Stimulated activated CD8-positive, alpha-beta memory T cell treated with anti-CD3 and anti-CD28 coated beads, Interleukin-15, amount 100 ng/mL, for 1 hour (primary cell): ENCODE measurements around the gene ZBTB16.

Experiments
- DNase-seq: peaks from one replicate; pipeline ENCODE4 v3.0.0-alpha.2; 2020; ENCODE audit warnings: low read depth

ZBTB16 gene

GRCh38 chr11:114083391-114084252 is 24.1 kb downstream of the ZBTB16 start:
- no peak for DNase-seq

DNA sequence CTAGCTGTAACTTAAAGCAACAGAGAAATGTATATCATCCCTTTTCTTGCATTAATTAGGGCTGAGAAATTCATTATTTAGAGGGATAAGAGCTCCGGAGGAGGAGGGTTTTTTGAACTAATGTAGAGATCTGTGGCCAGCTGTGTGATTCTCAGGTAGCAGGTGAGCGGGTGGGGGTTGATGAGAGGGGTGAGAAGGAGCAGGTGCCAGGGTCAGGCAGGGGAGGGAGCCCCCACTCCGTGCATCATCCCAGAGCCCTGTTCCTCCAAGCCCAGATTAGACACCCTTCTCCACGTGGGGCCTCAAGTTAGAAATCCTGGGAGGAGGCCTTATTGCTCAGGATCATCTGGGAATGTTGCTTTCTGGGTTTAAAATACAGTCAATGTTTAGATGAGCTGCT is 24.9 kb downstream of the ZBTB16 start:
- no peak for DNase-seq

DNA sequence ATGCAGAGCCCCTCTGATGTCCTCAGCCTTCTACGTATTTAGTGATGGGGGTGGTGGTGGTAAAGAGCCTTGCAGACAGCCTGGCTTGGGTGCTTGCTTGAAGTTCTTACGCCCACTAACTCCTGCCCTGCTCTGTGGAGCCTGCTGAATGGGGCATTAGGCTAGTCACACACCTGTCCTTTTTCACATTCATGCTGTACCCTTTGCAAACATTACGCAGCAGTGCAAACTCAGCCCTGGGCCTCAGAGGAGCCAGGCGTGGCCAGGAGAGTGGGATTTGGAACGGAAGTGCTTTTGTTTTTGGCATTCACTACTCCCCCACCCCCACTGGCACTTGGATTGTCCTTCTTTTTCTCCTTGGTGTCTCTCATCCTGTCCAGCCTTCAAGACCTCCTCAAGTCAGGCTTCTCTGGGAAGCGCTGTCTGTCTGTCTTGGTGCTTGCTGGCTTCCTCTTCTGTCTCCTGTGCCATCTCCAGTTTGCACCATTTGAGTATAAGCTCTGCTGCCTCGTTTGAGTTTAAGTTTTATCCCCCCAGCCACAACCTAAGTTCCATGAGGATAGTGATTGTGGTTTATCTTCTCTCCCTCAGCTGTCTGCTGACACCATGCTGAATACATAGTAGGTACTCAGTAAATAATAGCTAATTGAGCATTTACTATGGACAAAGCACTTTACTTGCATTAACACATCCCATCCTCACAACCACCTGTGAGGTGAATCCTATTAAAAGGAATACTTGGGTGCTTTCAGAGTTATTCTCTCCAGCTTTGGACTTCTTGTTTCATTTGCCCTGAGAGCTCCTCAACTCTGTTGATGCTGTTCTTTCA is 26.7 kb downstream of the ZBTB16 start:
- DNase-seq: no peak

DNA sequence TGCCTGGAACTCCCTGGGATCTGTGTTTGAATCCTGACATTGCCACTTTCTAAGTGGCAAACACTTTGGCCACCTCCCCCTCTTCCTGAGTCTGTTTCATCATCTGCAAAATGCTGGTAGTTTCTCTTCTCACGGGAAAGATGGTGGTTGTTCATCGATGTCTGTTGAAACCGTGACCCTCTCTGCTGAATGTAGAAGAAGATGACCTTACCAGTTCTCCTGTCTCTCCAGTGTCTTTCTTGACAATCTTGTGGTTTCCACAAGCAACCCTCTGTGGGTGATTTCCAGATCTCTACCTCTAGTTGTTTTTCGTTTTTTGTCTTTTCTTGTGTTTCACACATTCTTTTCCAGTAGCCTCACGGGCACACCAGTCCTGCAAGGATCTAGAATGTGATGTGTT is 27.5 kb downstream of the ZBTB16 start:
- no peak for DNase-seq

GRCh38 chr11:114088216-114088615 is 28.7 kb downstream of the ZBTB16 start:
- no peak for DNase-seq

DNA sequence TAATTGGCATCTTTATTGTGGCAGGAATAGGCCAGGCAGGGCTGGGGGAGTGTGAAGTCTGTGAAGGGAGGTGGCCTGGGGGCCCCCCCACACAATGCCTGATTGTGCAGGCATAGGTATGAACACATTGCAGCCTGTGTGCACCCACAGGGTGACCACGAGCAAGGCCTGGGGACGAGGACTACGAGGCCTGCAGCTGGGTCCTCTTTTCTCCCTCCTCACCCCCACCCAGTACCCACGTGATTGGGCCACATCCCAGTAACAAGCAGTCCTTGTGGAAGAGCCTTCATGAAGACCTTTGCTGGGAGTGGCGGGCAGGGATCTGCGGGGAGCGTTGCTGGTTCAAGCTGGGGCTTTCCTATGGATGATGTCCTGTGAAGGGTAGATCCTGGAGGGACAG is 29.3 kb downstream of the ZBTB16 start:
- DNase-seq: no peak

GRCh38 chr11:114089748-114090147 is 30.2 kb downstream of the ZBTB16 start:
- DNase-seq: no peak

DNA sequence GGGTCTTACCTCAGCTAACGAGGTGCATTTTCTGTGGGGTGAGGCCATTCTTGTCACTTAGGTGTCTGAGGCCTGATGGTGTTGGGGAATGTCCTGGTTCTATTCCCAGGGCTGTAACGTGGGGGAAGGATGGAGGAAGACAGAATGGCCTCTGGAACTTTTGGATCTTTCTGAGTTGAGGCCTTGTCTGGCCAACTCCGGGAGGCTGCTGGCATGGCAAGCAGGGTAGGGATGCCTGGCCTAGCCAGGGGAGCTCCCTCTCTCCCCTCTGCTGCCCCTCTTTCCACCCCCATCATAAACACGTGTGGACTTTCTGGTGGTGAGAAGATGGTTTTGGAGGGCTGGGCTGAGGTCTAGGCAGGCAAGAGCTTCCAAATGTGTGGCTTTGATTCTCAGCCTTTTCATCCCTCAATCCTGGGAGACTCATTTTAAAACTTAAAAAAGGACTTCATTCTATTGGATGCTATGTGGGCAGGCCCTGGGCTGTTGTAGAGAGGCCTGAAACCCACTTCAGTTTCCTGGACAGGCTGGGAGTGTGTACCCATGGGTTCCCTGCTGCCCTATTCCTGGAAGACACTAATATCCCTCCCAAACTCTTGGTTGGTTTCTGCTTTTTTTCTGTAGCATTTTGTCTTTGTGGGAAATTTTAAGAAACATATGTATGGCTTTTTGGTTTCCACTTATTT is 30.9 kb downstream of the ZBTB16 start:
- DNase-seq: no peak

DNA sequence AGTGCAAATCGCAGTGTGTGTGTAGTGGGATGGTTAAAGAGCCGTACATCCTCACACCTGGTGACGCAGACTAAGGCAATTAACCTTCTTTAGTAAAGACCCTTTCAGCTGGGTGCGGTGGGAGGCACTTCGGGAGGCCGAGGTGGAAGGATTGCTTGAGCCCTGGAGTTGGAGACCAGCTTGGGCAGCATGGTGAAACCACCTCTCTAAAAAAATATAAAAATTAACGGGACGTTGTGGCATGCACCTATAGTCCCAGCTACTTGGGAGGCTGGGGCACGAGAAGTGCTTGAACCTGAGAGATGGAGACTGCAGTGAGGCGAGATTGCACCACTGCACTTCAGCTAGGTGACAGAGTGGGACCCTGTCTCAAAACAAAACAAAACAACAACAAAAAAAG is 31.5 kb downstream of the ZBTB16 start:
- no peak for DNase-seq

GRCh38 chr11:114091516-114092397 is 32.2 kb downstream of the ZBTB16 start:
- DNase-seq: no peak

GRCh38 chr11:114092478-114092877 is 33.0 kb downstream of the ZBTB16 start:
- no peak for DNase-seq

- no peak for DNase-seq
Observed at GRCh38 chr11:114092953-114093352, 33.4 kb downstream of the ZBTB16 start.

- DNase-seq: no peak
Observed at GRCh38 chr11:114094516-114094915, 35.0 kb downstream of the ZBTB16 start.

DNA sequence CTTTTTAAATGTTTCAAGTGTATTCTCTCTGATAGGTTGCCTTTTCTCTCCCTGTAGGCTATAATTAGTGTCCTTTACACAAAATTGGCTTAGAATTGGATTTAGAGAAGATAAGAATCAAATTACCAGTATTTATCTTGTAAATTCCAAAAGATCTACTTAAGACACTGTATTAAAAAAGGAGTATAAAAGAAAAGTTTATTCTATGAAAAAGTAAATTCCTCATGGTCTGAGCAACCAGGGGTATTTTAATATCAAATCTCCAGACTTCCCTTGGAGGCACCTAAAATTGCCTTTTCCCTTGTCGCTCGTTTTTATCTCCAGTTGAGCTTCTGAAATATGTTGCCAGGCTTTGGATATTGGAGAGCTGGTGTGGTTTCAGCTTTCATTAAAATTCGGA is 36.4 kb downstream of the ZBTB16 start:
- no peak for DNase-seq

GRCh38 chr11:114097832-114098231 is 38.3 kb downstream of the ZBTB16 start:
- DNase-seq: no peak

DNA sequence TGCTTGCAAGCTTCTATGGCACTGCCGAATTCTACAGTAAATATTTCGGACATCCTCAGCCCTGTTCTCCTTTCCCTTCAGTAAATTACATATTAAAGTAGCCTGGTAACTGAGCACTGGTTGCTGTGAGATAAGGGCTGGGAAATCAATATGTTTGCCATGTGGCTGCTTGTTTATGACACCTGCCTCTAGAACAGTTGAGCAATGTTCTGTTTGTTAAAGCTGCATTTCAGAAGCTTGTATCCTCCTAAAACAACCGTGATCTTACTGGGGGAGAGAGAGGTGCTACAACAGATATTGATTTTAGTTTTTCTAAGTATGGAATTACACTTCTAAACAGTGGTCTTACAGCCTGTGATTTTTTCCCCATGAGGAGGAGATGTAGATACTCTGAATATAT is 39.4 kb downstream of the ZBTB16 start:
- DNase-seq: no peak

- no peak for DNase-seq
Observed at GRCh38 chr11:114099392-114100178, 40.1 kb downstream of the ZBTB16 start.

DNA sequence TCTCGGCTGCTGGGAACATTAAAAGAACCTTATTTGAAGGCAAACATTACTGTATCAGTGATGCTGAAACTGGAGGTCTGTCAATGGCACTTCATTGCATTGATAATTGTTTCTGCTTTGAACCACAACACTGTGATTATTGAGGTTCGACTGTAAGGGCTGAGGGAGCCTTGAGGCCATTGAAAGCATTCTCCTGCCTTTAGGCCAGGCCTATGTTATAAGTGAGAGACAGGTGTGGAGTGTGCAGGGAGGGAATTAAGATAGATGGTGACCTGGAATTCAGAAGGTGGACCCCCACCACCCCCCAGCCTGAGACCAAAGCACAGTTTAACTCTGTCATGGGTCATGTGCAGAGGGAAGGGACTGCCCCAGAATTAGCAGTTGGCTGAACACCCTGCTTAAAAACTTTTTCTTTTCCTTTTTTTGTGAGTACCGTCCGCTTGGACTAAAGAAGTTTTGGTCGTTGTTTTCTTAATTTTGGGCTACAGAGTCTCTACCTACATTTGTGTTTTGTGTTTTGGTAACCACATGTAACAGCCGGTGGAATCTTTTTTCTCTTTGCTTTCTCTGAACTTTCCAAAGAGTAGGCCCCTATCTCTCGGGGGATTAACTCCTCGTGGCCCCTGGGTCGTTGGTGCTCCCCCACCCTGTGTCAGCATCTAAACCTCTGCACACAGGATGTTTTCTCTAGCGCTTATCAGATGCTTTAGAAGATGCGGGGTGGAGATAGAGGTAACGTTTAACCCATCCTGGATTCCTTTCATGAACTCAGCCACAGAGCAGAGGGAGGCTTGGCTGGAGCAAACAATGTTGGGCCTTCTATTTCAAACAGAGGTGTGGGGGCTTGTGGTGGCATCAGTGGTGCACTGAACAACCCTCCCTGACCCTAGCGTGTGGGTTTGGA is 43.7 kb downstream of the ZBTB16 start:
- no peak for DNase-seq

DNA sequence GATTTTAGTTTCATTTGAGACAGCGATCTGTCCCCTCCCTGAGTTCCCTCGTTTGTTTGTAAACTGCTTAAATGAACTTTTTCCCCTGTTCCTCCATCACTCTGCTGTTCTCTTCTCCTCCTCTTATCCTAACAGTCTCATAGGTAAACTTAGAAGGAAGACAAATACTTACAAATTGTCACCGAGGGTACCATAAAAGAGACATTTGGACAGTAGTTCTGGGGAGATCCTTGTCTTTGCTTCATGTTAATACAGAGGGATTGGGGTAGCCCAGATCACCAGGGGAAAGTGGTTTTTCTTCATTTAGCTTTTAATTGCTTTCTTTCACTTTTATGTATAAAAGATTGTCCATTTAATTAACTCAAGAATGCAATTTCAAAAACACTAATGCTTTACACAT is 46.1 kb downstream of the ZBTB16 start:
- no peak for DNase-seq

- no peak for DNase-seq
Observed at GRCh38 chr11:114106047-114106446, 46.5 kb downstream of the ZBTB16 start.
